Loucy (cell line): ENCODE measurements around the gene CEL.

Source experiments
- H2AFZ ChIP-seq: fragments of 200-600 bp; sonication (generic); 2 replicates; pipeline ENCODE4 v1.6.0; 2016; ENCODE audit warnings: antibody characterized with exemption, mild to moderate bottlenecking, low read length, moderate library complexity
- H3F3A ChIP-seq: fragments of 200-600 bp; 2 replicates; pipeline ENCODE4 v1.6.0; 2016; ENCODE audit warnings: antibody characterized with exemption, low read depth, mild to moderate bottlenecking
- H3K27me3 ChIP-seq: fragments of 200-600 bp; sonication (generic); 2 replicates; pipeline ENCODE4 v1.6.1; 2014; ENCODE audit warnings: low read length, mild to moderate bottlenecking; ENCODE audit not compliant: insufficient read depth, poor library complexity, severe bottlenecking
- H3K36me3 ChIP-seq: fragments of 200-600 bp; sonication (generic); 2 replicates; pipeline ENCODE4 v1.6.1; 2016; ENCODE audit warnings: low read length; ENCODE audit not compliant: insufficient read depth
- H3K4me1 ChIP-seq: fragments of 200-600 bp; sonication (generic); 2 replicates; pipeline ENCODE4 v1.5.1; 2014; ENCODE audit warnings: low read length, mild to moderate bottlenecking; ENCODE audit not compliant: insufficient read depth, poor library complexity, severe bottlenecking
- H3K4me2 ChIP-seq: fragments of 200-600 bp; sonication (generic); 2 replicates; pipeline ENCODE4 v1.6.0; 2014; ENCODE audit warnings: antibody characterized with exemption, low read length, low read depth, mild to moderate bottlenecking; ENCODE audit not compliant: poor library complexity, severe bottlenecking
- H3K4me3 ChIP-seq: fragments of 200-600 bp; sonication (generic); 2 replicates; pipeline ENCODE4 v1.5.1; 2014; ENCODE audit warnings: low read length, mild to moderate bottlenecking, mixed read lengths; ENCODE audit not compliant: poor library complexity, severe bottlenecking
- H3K79me2 ChIP-seq: fragments of 200-600 bp; sonication (generic); 2 replicates; pipeline ENCODE4 v1.6.1; 2014; ENCODE audit warnings: low read length; ENCODE audit not compliant: insufficient read depth
- H3K9ac ChIP-seq: fragments of 200-600 bp; sonication (generic); 2 replicates; pipeline ENCODE4 v1.6.0; 2014; ENCODE audit warnings: mild to moderate bottlenecking, low read depth, low read length, moderate library complexity; ENCODE audit not compliant: poor library complexity, severe bottlenecking
- H3K9me2 ChIP-seq: fragments of 200-600 bp; sonication (generic); replicated peaks from 2 replicates; pipeline ENCODE4 v1.6.1; 2016; ENCODE audit warnings: low read depth, low read length, mixed read lengths
- H3K9me3 ChIP-seq: fragments of 200-600 bp; sonication (generic); 2 replicates; pipeline ENCODE4 v1.6.1; 2014; ENCODE audit warnings: mild to moderate bottlenecking, antibody characterized with exemption, low read length, low read depth; ENCODE audit not compliant: insufficient read depth
- H4K20me1 ChIP-seq: fragments of 200-600 bp; sonication (generic); 2 replicates; pipeline ENCODE4 v1.6.0; 2014; ENCODE audit warnings: antibody characterized with exemption, low read length, mild to moderate bottlenecking; ENCODE audit not compliant: insufficient read depth, poor library complexity, severe bottlenecking
- EZH2phosphoT487 ChIP-seq: fragments of 200-600 bp; IDR thresholded peaks from 2 replicates; pipeline ENCODE4 v1.6.1; 2018; ENCODE audit warnings: antibody characterized with exemption, mild to moderate bottlenecking, moderate library complexity, borderline replicate concordance
- TF ChIP-seq, protein P1 (sequence below): fragments of 200-600 bp; sonication (generic); conservative IDR thresholded peaks from 2 replicates; pipeline ENCODE4 v1.5.1; 2014; ENCODE audit warnings: mild to moderate bottlenecking, antibody characterized with exemption, low read length

Gene CEL

DNA sequence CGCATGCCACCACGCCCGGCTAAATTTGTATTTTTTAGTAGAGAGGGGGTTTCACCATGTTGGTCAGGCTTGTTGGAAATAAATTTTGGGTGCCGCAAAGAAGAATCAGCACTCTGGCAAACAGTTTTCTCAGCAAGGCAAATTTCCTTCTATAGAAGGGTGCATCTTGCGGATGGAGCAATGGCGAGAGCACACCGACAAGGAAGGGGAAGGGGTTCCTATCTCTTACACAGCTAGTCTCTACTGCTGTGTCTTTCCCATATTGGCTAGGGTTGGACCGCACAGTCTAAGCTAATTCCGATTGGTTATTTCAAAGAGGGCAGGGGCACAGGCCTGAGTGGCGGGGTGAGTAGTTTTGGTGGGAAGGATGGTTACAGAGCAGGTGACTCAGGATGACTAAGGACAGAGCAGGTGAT is 30.3 kb upstream of the CEL start:
- Histone ChIP-seq H2AFZ (no peak overlapping the region), H4K20me1 (peaks cover 34% of the 10 kb centered on the region), H3K9ac (peak overlapping the region; percentile 92), H3K9me2 (no peaks in the 10 kb centered on the region), H3K4me3 (peak overlapping the region; percentile 100), H3K36me3 (no peaks in the 10 kb centered on the region), H3K4me2 (peak overlapping the region; percentile 98), H3K27me3 (no peaks in the 10 kb centered on the region), H3K79me2 (peaks cover 81% of the 10 kb centered on the region), H3K9me3 (no peaks in the 10 kb centered on the region), H3F3A (no peaks in the 10 kb centered on the region), H3K4me1 (peaks cover 49% of the 10 kb centered on the region)
- TF ChIP-seq, protein P1, sequence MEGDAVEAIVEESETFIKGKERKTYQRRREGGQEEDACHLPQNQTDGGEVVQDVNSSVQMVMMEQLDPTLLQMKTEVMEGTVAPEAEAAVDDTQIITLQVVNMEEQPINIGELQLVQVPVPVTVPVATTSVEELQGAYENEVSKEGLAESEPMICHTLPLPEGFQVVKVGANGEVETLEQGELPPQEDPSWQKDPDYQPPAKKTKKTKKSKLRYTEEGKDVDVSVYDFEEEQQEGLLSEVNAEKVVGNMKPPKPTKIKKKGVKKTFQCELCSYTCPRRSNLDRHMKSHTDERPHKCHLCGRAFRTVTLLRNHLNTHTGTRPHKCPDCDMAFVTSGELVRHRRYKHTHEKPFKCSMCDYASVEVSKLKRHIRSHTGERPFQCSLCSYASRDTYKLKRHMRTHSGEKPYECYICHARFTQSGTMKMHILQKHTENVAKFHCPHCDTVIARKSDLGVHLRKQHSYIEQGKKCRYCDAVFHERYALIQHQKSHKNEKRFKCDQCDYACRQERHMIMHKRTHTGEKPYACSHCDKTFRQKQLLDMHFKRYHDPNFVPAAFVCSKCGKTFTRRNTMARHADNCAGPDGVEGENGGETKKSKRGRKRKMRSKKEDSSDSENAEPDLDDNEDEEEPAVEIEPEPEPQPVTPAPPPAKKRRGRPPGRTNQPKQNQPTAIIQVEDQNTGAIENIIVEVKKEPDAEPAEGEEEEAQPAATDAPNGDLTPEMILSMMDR, result no peak
- TF ChIP-seq EZH2phosphoT487, result no peak

GRCh38 chr9:133032171-133032570 is 29.6 kb upstream of the CEL start:
- TF ChIP-seq, protein P1, result no peak
- no peak for TF ChIP-seq EZH2phosphoT487
- Histone ChIP-seq H3K4me1 (peaks cover 52% of the 10 kb centered on the region), H3K36me3 (no peaks in the 10 kb centered on the region), H2AFZ (no peak overlapping the region), H3K4me3 (peak overlapping the region; percentile 100), H3F3A (no peaks in the 10 kb centered on the region), H3K27me3 (no peaks in the 10 kb centered on the region), H3K9me3 (no peaks in the 10 kb centered on the region), H3K9ac (peak overlapping the region; percentile 92), H3K4me2 (peak overlapping the region; percentile 98), H4K20me1 (peaks cover 39% of the 10 kb centered on the region), H3K9me2 (no peaks in the 10 kb centered on the region), H3K79me2 (peaks cover 87% of the 10 kb centered on the region)

DNA sequence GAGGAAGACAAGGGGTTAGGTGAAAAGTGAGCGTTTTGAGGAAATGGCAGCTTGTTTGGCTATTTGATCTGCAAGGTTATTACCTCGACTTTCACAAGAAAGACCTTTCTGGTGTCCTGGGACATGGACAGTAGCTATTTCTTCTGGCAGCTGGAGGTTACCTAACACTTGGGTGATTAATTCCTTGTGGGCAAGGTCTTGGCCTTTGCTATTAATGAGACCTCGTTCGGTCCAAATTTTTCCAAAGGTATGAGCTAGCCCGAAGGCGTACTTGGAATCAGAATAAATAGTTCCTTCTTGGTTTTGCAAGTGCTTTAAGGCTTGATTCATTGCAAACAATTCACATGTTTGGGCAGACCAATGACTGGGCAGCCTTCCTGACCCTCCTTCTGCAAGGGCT is 26.1 kb upstream of the CEL start:
- Histone ChIP-seq H3K4me2 (peak overlapping the region; percentile 98), H3F3A (no peaks in the 10 kb centered on the region), H3K27me3 (no peaks in the 10 kb centered on the region), H3K79me2 (peaks cover 97% of the 10 kb centered on the region), H3K9me2 (no peaks in the 10 kb centered on the region), H3K36me3 (peaks cover 4% of the 10 kb centered on the region; the same call in 1 of the 2 replicates), H3K4me1 (peaks cover 44% of the 10 kb centered on the region), H2AFZ (no peak overlapping the region), H3K9me3 (no peaks in the 10 kb centered on the region), H3K4me3 (no peak overlapping the region), H3K9ac (peak overlapping the region; percentile 21), H4K20me1 (peaks cover 49% of the 10 kb centered on the region)
- TF ChIP-seq EZH2phosphoT487, result no peak
- TF ChIP-seq, protein P1, result no peak
